HG02852 (cell line): Measurements from ENCODE around the gene UNCX.
"Not testable (repeated sequence)": the region's sequence is repeated elsewhere in the genome, so short reads cannot be mapped to it uniquely, and the experiment has no call there.

Experiments
- ATAC-seq: cut with Tn5 transposase; IDR thresholded peaks from one replicate; pipeline ENCODE4 v1.9.1; 2021; ENCODE audit warnings: mild to moderate bottlenecking, moderate library complexity; ENCODE audit not compliant: unreplicated experiment

UNCX gene

GRCh38 chr7:1274121-1274875 is 41.6 kb downstream of the UNCX start:
- no peak for ATAC-seq

DNA sequence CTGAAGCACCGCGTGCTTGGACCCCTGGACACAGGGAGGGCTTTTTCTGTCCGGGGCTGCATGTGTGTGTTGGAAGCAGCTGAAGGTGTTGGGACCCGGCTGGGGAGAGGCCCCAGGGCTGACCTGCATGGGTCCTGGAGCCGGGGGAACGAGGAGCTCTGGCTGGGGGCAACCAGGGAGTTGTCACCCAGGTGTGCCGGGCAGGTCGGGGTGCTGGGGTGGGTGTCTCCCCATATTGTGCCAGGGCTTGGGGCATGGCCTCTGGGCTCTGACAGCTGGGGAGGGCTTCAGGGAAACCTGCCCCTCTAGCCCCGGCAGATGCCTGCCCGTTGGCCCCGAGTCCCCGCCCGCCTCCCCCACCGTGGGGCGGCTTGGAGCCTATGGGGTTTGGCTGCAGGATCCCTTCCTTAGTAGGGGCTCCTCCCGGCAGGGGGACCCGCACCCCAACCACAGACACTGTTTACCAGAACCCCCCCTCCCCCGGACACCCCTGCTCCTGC is 42.3 kb downstream of the UNCX start:
- ATAC-seq: no peak

GRCh38 chr7:1275451-1276381 is 43.0 kb downstream of the UNCX start:
- no peak for ATAC-seq

GRCh38 chr7:1276626-1277175 is 44.0 kb downstream of the UNCX start:
- no peak for ATAC-seq

DNA sequence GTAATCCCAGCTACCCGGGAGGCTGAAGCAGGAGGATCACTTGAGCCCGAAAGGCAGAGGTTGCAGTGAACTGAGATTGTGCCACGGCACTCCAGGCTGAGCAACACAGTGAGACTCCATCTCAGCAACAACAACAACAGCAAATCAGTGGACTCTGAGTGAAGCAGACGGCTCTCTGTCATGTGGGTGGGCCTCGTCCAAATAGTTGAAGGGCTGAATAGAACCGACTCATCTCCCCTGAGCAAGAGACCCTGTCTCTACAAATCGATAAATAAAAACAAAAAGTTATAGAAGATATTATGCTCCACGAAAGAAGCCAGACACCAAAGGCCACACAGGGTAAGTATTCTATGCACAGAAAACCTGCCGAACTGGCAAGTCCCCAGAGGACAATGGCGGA is 45.9 kb downstream of the UNCX start:
- ATAC-seq: no peak

GRCh38 chr7:1279041-1279440 is 46.4 kb downstream of the UNCX start:
- no peak for ATAC-seq

- ATAC-seq: not testable (repeated sequence)
Measured at GRCh38 chr7:1279895-1280294, 47.2 kb downstream of the UNCX start.

GRCh38 chr7:1281068-1281467 is 48.4 kb downstream of the UNCX start:
- ATAC-seq: no peak

DNA sequence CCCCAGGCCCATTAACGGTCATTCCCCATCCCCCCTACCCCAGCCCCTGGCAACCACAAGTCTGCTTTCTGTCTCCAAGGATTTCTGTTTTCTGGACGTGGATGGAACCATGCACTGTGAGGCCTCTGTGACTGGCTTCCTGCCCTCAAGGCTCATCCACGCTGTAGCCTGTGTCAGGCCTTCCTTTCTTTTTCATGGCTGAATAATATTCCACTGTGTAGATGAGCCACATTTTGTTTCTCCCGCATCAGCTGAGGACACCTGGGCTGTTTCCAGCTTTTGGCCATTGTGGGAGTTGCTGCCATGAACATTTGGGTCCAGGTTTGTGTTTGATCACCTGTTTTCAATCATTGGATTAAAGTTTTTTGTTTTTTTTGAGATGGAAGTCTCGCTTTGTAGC is 50.0 kb downstream of the UNCX start:
- no peak for ATAC-seq

- ATAC-seq: no peak
Measured at GRCh38 chr7:1283337-1283736, 50.7 kb downstream of the UNCX start.

DNA sequence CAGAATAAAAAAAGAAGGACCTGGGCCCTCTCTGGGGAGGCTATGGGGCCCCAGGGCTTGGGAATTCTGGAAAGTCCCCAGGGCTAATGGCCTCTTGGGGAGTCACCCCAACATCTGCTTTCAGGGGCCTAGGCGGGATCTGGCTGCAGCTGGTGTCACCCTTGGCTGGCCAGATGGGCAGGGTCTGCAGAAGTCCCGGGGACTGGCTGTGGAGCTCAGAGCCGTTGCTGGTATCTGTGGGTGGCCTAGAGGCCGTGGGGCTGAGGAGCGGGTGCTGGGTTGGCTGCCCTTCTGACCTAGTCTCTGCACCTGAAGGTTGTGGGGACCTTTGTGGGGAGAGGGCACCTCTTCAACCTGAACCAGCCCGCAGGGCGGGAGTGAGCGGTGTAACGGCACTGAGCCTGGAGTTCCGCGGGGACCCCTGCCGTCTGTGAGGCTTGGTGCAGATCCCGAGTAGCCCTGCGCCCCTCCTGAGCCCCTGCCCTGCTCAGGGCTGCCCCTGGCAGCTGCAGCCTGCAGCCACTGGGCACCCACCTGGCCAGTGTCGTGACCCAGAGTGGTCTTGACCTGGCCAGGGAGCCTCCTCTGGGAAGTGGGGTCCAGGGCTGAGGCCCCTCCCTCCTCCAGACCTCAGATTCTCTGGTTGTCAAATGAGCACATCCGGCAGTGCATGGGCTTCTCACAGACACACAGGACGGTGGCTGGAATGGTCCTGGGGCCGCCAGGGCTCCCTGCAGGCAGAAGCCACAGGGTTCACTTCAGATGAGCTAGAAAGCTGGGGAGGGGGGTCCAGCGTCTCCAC is 51.5 kb downstream of the UNCX start:
- no peak for ATAC-seq

DNA sequence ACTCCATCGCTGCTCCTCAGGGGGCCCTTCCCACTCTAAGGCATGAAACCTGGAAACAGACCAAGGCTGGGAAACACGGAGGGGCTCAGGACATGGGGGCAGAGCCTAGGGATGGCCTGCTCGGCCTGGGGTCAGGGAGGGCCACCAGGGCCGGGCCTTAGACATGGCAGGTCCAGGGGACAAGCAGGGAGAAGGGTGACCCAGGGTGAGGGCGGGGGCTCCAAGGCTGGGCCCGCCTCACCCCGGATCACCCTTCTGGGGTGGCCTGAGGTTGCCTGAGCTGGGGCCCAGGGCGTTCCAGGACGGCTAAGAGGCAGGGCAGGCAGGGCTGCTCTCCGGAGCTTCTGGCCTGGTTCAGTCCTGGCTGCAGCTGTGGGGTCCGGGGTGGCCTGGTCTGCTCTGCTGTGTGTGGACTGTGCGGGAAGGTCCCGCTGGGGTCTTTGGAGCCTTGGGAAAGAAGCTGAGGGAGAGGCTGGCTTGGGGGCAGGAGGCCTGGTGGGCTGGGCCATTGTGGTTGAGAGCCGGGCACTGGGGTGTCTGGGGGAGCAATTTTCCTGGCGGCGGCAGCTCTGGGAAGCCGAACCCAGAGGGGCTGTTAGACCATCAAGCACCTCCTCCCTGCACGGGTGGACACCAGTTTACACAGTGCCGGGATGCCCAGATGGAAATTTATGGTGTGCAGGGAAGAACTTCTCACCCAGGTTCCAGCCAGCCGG is 52.2 kb downstream of the UNCX start:
- ATAC-seq: no peak

GRCh38 chr7:1285556-1286301 is 53.1 kb downstream of the UNCX start:
- ATAC-seq: no peak
